HL-60 (cell line): Measurements from ENCODE around the gene PHC2.

ENCODE experiments used
- DNase-seq, 2 experiments: peaks; one replicate each; pipeline ENCODE4 v3.0.0-alpha.2; 2010 to 2020; ENCODE audit warnings: low read depth in 1 of 2, low spot score in 1 of 2
- H3K27ac ChIP-seq: fragments of 250-450 bp; sonication (Bioruptor Pico); replicated peaks from 2 replicates; pipeline ENCODE4 v1.5.1; 2020; ENCODE audit warnings: mild to moderate bottlenecking, moderate library complexity
- H3K27me3 ChIP-seq: fragments of 250-450 bp; sonication (Bioruptor Pico); 2 replicates; pipeline ENCODE4 v1.5.1; 2021; ENCODE audit warnings: mild to moderate bottlenecking, moderate library complexity; ENCODE audit not compliant: insufficient read depth, poor library complexity, severe bottlenecking
- H3K4me3 ChIP-seq: replicated peaks from 2 replicates; pipeline ENCODE4 v1.5.1; 2011; ENCODE audit warnings: mild to moderate bottlenecking, control low read depth, low read length; ENCODE audit not compliant: insufficient read depth
- CTCF ChIP-seq: IDR thresholded peaks from one replicate; pipeline ENCODE4 v1.5.1; 2011; ENCODE audit warnings: low read length, control low read depth, inconsistent platforms; ENCODE audit not compliant: insufficient read depth
- GABPA ChIP-seq: IDR thresholded peaks from 2 replicates; pipeline ENCODE4 v1.6.1; 2012; ENCODE audit warnings: low read depth
- POLR2AphosphoS5 ChIP-seq: IDR thresholded peaks from 2 replicates; pipeline ENCODE4 v1.6.1; 2012; ENCODE audit warnings: low read depth
- REST ChIP-seq: IDR thresholded peaks from 2 replicates; pipeline ENCODE4 v1.6.1; 2012; ENCODE audit warnings: low read depth; ENCODE audit not compliant: insufficient replicate concordance
- SPI1 ChIP-seq: IDR thresholded peaks from 2 replicates; pipeline ENCODE4 v1.6.1; 2012; ENCODE audit warnings: low read depth, mild to moderate bottlenecking, borderline replicate concordance
- microRNA-seq: library from miRNA; unstranded; fragments of <30 nt; microRNA quantifications from one replicate; pipeline ENCODE4, GENCODE V29; 2018

Gene PHC2

GRCh38 chr1:33275195-33275594 is 155.7 kb downstream of the PHC2 start:
- Histone ChIP-seq H3K27me3 (no peaks in the 10 kb centered on the region), H3K27ac (no peak overlapping the region), H3K4me3 (no peak overlapping the region)
- TF ChIP-seq CTCF (no peak), GABPA (no peak), SPI1 (no peak)
- DNase-seq, result no peak

- Histone ChIP-seq H3K27me3 (no peaks in the 10 kb centered on the region), H3K4me3 (no peak overlapping the region), H3K27ac (no peak overlapping the region)
- no peak for DNase-seq
- TF ChIP-seq POLR2AphosphoS5, result no peak
- TF ChIP-seq CTCF, result no peak
These were observed 156.4 kb downstream of the PHC2 start for GRCh38 chr1:33274446-33274845.

- Histone ChIP-seq H3K27ac (no peak overlapping the region), H3K4me3 (no peak overlapping the region), H3K27me3 (no peaks in the 10 kb centered on the region)
- DNase-seq, result no peak
- no peak for TF ChIP-seq SPI1
- no peak for TF ChIP-seq CTCF
- no peak for TF ChIP-seq REST
These were observed 156.9 kb downstream of the PHC2 start for GRCh38 chr1:33273961-33274371.

Small RNA genes lying within 50 kb of the gene (microRNA-seq; reads per million reads assigned to microRNA genes)
- gene MIR3605, result 9.6 reads per million, percentile 30 among the genes with 10 or more reads in this experiment
